Kidney (tissue), 14 donors: ENCODE results near the gene XPO5. TPM values are rescaled to one million over a fixed set of nuclear protein-coding genes. Genes with fewer than 3 reads are reported as not detected.

Experiments
- DNase-seq, 5 donors: peaks; one replicate each; pipeline ENCODE4 v3.0.0-alpha.2; 2013 to 2020
- FAIRE-seq: peaks from 2 replicates; lab custom pipeline; 2012; peaks lifted over from hg19 to GRCh38; lab: Jason Lieb, UNC
- H3K27ac ChIP-seq, 2 donors: one replicate each; pipeline ENCODE4 v1.7.0; 2013; ENCODE audit warnings: low read depth in 2 of 2, low read length in 2 of 2, inconsistent platforms in 1 of 2
- H3K27me3 ChIP-seq: one replicate; pipeline ENCODE4 v1.7.1; 2013; ENCODE audit warnings: low read length, inconsistent platforms; ENCODE audit not compliant: control insufficient read depth, insufficient read depth
- H3K36me3 ChIP-seq, 3 donors: one replicate each; pipeline versions ENCODE4 v1.7.0 to v1.7.1; 2013; ENCODE audit warnings: low read length in 3 of 3, control low read depth in 1 of 3, inconsistent platforms in 1 of 3; ENCODE audit not compliant: insufficient read depth in 3 of 3, control insufficient read depth in 2 of 3
- H3K4me1 ChIP-seq, 3 donors: one replicate each; pipeline versions ENCODE4 v1.7.0 to v1.7.1; 2013; ENCODE audit warnings: low read length in 3 of 3, inconsistent platforms in 1 of 3, low read depth in 1 of 3; ENCODE audit not compliant: control insufficient read depth in 2 of 3, insufficient read depth in 2 of 3
- H3K4me3 ChIP-seq, 3 donors: one replicate each; pipeline versions ENCODE4 v1.7.0 to v1.8.1; 2013; ENCODE audit warnings: low read length in 3 of 3, control low read depth in 1 of 3, inconsistent platforms in 1 of 3
- H3K9ac ChIP-seq, 3 donors: one replicate each; pipeline versions ENCODE4 v1.7.0 to v1.7.1; 2013; ENCODE audit warnings: low read length in 3 of 3, control low read depth in 1 of 3, inconsistent platforms in 1 of 3
- H3K9me3 ChIP-seq, 3 donors: one replicate each; pipeline versions ENCODE4 v1.7.0 to v1.7.1; 2013; ENCODE audit warnings: low read length in 3 of 3, control low read depth in 1 of 3, inconsistent platforms in 1 of 3; ENCODE audit not compliant: control insufficient read depth in 2 of 3, insufficient read depth in 1 of 3
- intact Hi-C: fragments of 100-400 bp; cut with DNase I; formaldehyde crosslinking; loops from one replicate; pipeline ENCODE4 v1.11.1; 2022
- polyA plus RNA-seq: library from polyadenylated mRNA; stranded (reverse); fragments of 350-450 nt; fragmentation: Illumina TruSeq; extraction: RNeasy Lipid Tissue Mini Kit (QIAGEN cat#74804); gene quantifications from one replicate; pipeline ENCODE4 v1.2.3, GENCODE V29; 2014; ENCODE audit warnings: low read depth, low replicate concordance; ENCODE audit not compliant: insufficient read depth
- total RNA-seq: library from RNA; stranded (reverse); fragmentation: NEBNext Ultra II Directional; extraction: Animal tissue kit (Norgen Biotek cat#: 25700); gene quantifications from one replicate; pipeline ENCODE4 v1.2.1, GENCODE V29; 2021
- TF ChIP-seq, protein P1 (sequence below): IDR thresholded peaks from 3 replicates; pipeline ENCODE4 v1.5.1; 2012; ENCODE audit warnings: mild to moderate bottlenecking, moderate library complexity, borderline replicate concordance; ENCODE audit not compliant: insufficient read depth; ENCODE audit errors: extremely low read depth
- donor health status: control.
- donor health status: control.
- donor health status: control.
- donor health status: control.
- donor health status: control.
- donor health status: DM: yes; HTN: yes; CAD: no.
- donor health status: Normal renal cell carcinoma (clear cell type).

XPO5 gene
- total and polyA plus RNA-seq, 2 donors from 2014 or later = 7.5 to 34.3 TPM

DNA sequence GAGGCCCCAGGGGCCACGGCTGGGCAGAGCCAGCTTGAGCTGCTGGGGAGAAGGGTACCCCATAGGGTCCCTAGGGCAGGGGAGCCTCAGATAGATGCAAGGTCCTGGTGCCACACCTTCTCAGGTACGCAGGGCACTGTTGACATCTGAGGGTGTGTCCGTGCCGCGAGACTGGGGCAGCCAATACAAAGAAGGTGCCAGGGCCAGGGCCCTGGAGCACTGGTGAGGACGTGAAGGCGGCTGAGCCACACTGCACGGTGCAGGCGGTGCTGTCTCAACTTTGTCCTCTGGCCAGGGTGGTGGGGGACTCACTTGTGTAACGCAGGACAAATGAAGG, 65.0 kb downstream of the XPO5 start:
- H3K27me3 ChIP-seq = no peaks in the 10 kb centered on the region
- peak overlapping the region in 1 of 3 donors; percentile 58 for H3K4me3 ChIP-seq
- peak overlapping the region in 1 of 2 donors; percentile 43 for H3K27ac ChIP-seq
- FAIRE-seq = no peak
- peaks cover 4 to 23% (median 10%) of the 10 kb centered on the region in 3 donors for H3K4me1 ChIP-seq
- DNase-seq = peak in 1 of 5 donors; percentile 61
- H3K9ac ChIP-seq = peak overlapping the region in 1 of 3 donors; percentile 28
- TF ChIP-seq, protein P1, sequence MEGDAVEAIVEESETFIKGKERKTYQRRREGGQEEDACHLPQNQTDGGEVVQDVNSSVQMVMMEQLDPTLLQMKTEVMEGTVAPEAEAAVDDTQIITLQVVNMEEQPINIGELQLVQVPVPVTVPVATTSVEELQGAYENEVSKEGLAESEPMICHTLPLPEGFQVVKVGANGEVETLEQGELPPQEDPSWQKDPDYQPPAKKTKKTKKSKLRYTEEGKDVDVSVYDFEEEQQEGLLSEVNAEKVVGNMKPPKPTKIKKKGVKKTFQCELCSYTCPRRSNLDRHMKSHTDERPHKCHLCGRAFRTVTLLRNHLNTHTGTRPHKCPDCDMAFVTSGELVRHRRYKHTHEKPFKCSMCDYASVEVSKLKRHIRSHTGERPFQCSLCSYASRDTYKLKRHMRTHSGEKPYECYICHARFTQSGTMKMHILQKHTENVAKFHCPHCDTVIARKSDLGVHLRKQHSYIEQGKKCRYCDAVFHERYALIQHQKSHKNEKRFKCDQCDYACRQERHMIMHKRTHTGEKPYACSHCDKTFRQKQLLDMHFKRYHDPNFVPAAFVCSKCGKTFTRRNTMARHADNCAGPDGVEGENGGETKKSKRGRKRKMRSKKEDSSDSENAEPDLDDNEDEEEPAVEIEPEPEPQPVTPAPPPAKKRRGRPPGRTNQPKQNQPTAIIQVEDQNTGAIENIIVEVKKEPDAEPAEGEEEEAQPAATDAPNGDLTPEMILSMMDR = no peak
- H3K9me3 ChIP-seq = no peaks in the 10 kb centered on the region
- H3K36me3 ChIP-seq = peaks cover 5 to 26% (median 20%) of the 10 kb centered on the region in 3 donors
- intact Hi-C loops = no loop called here

DNA sequence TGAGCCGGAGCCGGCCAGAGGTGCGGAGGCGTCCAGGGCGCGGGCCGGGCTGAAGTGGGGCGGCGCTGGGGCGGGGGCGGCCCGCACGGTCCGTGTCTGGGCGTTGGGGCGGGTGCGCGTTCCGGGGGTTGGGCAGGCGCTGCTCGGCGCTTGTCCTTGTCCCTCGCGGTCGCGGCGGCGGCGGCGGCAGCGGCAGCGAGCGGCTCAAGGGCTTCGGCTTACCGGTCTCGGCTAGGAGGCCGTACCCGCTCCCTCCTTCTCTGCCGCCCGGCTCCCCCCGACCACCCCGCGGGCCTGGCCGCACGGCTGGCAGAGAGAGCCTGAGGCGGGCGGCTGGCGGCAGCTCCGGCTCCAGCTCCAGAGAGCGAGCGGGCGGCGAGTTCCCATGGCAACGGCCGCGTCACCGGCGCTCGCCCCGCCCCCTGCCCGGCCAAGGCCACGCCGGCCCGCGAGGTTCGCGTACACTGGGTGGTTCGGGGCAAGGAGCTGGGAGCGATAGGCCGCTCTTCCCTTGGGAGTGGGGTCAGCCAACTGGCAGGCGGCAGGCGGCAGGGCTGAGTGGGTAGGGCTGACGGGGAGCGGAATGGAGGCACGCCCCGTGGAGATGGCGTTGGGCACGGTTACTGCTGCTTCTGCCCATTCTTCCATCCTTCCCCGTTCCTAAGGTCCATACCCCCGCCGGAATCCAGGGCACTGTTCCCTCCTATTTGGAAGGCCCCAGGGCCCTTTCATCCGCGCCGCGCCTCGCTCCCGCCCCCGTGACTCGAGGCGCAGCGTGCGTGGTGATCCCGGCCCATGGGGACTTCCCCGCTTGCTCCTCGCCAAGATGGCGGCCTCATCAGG, 65.6 kb downstream of the XPO5 start, which contains the start of gene LRRC73:
TSS of gene LRRC73 (minus strand) at position 363 of the 843 bp plus-strand sequence. CDS start 561 bp downstream, outside the sequence.
- Histone ChIP-seq H3K9ac (peak within 1 kb of the TSS in 2 of 3 donors; percentile 38 to 58), H3K9me3 (no peaks in the 10 kb centered on the region), H3K4me1 (peaks cover under 1 to 17% (median 4%) of the 10 kb centered on the region in 3 donors), H3K4me3 (peak within 1 kb of the TSS; percentile 41 to 58 (median 57)), H3K27me3 (no peaks in the 10 kb centered on the region), H3K36me3 (peaks cover 4 to 23% (median 20%) of the 10 kb centered on the region in 3 donors), H3K27ac (peak within 1 kb of the TSS in 1 of 2 donors; percentile 43)
- intact Hi-C loops = loop anchor here (10.0 kb wide), 1 partner anchor 55 kb away; the partner anchor contains the start of gene DLK2
- FAIRE-seq (no peak), DNase-seq (peak; percentile 83 to 95 (median 90))
- TF ChIP-seq, protein P1 = no peak

DNA sequence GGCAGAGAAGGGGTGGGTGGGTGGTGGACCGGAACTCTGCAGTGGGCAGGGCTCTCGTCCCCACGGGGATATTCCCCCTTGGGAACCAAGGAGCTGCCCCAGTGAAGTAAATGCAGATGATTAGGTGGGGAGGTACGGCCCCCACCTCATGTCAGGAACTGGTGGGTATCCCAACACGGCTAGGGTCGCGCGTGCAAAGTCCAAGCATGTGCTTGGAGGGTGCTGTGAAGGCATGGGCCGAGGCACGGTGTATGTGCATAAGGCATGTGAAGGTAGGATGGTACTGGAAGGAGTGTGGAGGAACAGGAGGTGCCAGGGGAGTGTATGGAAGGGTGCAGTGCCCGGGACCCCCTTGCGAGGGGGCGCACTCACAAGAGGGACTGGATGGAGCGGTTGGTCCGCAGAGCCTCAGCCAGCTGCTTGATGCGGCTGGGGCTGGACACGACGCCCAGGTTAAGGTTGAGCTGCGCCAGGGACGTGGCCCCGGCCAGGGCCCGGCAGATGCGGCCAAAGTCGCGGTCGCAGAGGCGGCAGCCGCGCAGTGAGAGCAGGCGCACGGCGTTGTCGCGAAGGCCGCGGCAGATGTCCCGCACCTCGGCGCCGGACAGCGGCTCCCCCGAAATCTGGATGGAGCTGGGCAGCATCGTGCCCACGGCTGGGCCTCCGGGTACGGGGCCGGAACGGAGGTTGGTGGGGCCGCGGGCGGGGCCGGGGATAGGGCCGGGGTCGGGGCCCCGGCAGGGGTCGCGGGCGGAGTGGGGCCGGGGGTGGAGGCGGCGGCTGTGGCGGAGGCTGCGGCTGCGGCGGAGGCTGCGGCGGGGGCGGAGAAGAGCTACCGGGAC, 66.5 kb downstream of the XPO5 start:
- H3K36me3 ChIP-seq = peaks cover 3 to 28% (median 21%) of the 10 kb centered on the region in 3 donors
- H3K4me3 ChIP-seq = peak overlapping the region in 1 of 3 donors; percentile 52
- H3K4me1 ChIP-seq = peaks cover 0 to 16% (median 4%) of the 10 kb centered on the region in 3 donors
- DNase-seq (peak in 2 of 5 donors; percentile 27 to 61), FAIRE-seq (no peak)
- TF ChIP-seq, protein P1 = no peak
- H3K9ac ChIP-seq = peak overlapping the region in 2 of 3 donors; percentile 38 to 58
- H3K27ac ChIP-seq = no peak overlapping the region
- no peaks in the 10 kb centered on the region for H3K27me3 ChIP-seq
- no peaks in the 10 kb centered on the region for H3K9me3 ChIP-seq
- intact Hi-C loops = loop anchor here (10.0 kb wide), 1 partner anchor 55 kb away; the partner anchor contains the start of gene DLK2
